Measurements from ENCODE around the gene EMID1.
"Not testable (repeated sequence)": the region's sequence is repeated elsewhere in the genome, so short reads cannot be mapped to it uniquely, and the experiment has no call there.

Gene EMID1

DNA sequence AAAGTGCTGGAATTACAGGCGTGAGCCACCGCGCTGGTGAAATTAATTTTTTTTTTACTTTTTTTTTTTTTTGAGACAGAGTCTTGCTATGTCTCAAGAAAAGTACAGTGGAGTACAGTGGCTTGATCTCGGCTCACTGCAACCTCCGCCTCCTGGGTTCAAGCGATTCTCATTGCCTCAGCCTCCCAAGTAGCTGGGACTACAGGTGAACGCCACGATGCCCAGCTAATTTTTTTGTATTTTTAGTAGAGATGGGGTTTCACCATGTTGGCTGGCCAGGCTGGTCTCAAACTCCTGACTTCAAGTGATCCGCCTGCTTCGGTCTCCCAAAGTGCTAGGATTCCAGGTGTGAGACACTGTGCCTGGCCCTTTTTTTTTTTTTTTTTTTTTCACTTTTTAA lies 42.2 kb downstream of the EMID1 start:
- H3K9me3 ChIP-seq (ENCODE audit: low read length); H3K27ac ChIP-seq (ENCODE audit: low read depth, low read length); H3K9ac ChIP-seq (ENCODE audit: low read length); H3K4me3 ChIP-seq (ENCODE audit: low read depth in 1 of 2, low read length in 2 of 2); H3K27me3 ChIP-seq (ENCODE audit: control insufficient read depth in 1 of 2, insufficient read depth in 2 of 2, low read length in 2 of 2); H3K4me1 ChIP-seq (ENCODE audit: insufficient read depth, low read length); H3K36me3 ChIP-seq (ENCODE audit: insufficient read depth, low read length): not testable (repeated sequence)

DNA sequence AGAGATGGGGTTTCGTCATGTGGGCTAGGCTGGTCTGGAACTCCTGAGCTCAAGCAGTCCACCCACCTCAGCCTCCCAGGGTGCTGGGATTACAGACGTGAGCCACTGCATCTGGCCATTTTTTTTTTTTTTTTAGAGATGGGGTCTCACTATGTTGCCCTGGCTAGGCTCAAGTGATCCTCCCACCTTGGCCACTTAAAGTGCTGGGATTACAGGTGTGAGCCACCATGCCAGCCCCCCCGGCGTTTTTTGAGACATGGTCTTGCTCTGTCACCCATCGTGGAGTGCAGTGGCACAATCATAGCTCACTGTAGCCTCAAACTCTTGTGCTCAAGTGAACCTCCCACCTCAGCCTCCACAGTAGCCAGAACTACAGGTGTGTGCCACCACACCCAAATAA lies 45.6 kb downstream of the EMID1 start:
- no peaks in the 10 kb centered on the region for H3K36me3 ChIP-seq (ENCODE audit: insufficient read depth, low read length)
- no peaks in the 10 kb centered on the region for H3K9me3 ChIP-seq (ENCODE audit: low read length)
- no peaks in the 10 kb centered on the region for H3K27me3 ChIP-seq (ENCODE audit: control insufficient read depth in 1 of 2, insufficient read depth in 2 of 2, low read length in 2 of 2)
- H3K4me1 ChIP-seq (ENCODE audit: insufficient read depth, low read length) = no peaks in the 10 kb centered on the region
- no peak overlapping the region for H3K4me3 ChIP-seq (ENCODE audit: low read depth in 1 of 2, low read length in 2 of 2)
- H3K27ac ChIP-seq (ENCODE audit: low read depth, low read length) = no peak overlapping the region
- H3K9ac ChIP-seq (ENCODE audit: low read length) = no peak overlapping the region

GRCh38 chr22:29251981-29252911 lies 46.5 kb downstream of the EMID1 start:
- H3K36me3 ChIP-seq (ENCODE audit: insufficient read depth, low read length) = no peaks in the 10 kb centered on the region
- H3K27me3 ChIP-seq (ENCODE audit: control insufficient read depth in 1 of 2, insufficient read depth in 2 of 2, low read length in 2 of 2) = no peaks in the 10 kb centered on the region

GRCh38 chr22:29253561-29254285 lies 48.0 kb downstream of the EMID1 start:
- no peak overlapping the region for H3K4me3 ChIP-seq (ENCODE audit: low read depth in 1 of 2, low read length in 2 of 2)
- no peaks in the 10 kb centered on the region for H3K9me3 ChIP-seq (ENCODE audit: low read length)
- H3K27ac ChIP-seq (ENCODE audit: low read depth, low read length) = no peak overlapping the region
- no peaks in the 10 kb centered on the region for H3K4me1 ChIP-seq (ENCODE audit: insufficient read depth, low read length)
- no peaks in the 10 kb centered on the region for H3K27me3 ChIP-seq (ENCODE audit: control insufficient read depth in 1 of 2, insufficient read depth in 2 of 2, low read length in 2 of 2)
- no peaks in the 10 kb centered on the region for H3K36me3 ChIP-seq (ENCODE audit: insufficient read depth, low read length)
- no peak overlapping the region for H3K9ac ChIP-seq (ENCODE audit: low read length)

More at GRCh38 chr22:29251981-29252911, 46.5 kb downstream of the EMID1 start:
- no peak overlapping the region for H3K9ac ChIP-seq (ENCODE audit: low read length)
- H3K4me3 ChIP-seq (ENCODE audit: low read depth in 1 of 2, low read length in 2 of 2) = no peak overlapping the region
- no peaks in the 10 kb centered on the region for H3K4me1 ChIP-seq (ENCODE audit: insufficient read depth, low read length)
- H3K27ac ChIP-seq (ENCODE audit: low read depth, low read length) = no peak overlapping the region
- no peaks in the 10 kb centered on the region for H3K9me3 ChIP-seq (ENCODE audit: low read length)

DNA sequence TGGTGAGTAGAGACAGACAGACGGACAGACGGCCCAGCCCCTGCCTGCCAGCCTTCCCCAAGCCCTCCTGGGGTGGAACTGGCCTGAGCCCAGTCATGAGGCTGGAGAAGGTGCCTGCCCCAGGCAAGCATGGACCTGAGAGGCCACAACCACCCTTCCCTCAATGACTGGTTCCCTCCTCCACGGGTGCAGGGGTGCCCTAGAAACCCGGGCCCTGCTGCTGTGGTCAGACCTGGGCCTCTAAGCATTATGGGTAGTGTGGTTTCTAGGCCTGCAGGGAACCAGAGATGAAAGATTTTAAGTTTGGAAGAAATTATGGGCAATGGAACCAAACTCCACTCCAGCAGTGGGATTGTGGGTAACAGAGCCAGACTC lies 48.6 kb downstream of the EMID1 start:
- Histone ChIP-seq H3K9me3 (ENCODE audit: low read length) (no peaks in the 10 kb centered on the region), H3K4me3 (ENCODE audit: low read depth in 1 of 2, low read length in 2 of 2) (no peak overlapping the region), H3K27ac (ENCODE audit: low read depth, low read length) (no peak overlapping the region), H3K9ac (ENCODE audit: low read length) (no peak overlapping the region), H3K36me3 (ENCODE audit: insufficient read depth, low read length) (peaks cover under 1% of the 10 kb centered on the region), H3K4me1 (ENCODE audit: insufficient read depth, low read length) (no peaks in the 10 kb centered on the region), H3K27me3 (ENCODE audit: control insufficient read depth in 1 of 2, insufficient read depth in 2 of 2, low read length in 2 of 2) (no peaks in the 10 kb centered on the region)

DNA sequence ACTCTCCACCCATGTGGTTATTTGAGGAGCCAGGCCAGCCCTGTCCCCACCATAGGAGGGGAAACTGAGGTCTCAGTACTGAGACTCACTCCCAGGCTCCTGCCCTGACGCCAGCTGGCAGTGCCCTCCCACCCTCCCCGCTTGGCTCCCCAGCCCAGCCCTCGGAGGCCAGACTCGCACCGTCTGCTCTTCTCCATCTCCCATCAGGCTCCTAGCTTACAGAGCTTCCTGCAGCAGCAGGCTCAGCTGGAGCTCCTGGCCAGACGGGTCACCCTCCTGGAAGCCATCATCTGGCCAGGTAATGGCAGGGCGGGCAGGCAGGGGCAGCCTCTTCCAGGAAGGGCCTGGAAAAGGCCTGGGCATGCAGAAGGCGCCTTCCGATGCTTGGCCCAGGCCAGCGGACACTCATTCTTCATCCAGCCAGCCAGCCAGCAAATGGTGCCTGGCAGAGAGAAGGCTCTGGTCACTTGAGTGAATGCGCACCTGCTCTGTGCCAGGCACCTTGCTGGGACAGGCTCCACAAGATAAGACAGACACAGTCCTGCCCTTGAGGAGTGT lies 49.4 kb downstream of the EMID1 start:
- Histone ChIP-seq H3K27me3 (ENCODE audit: control insufficient read depth in 1 of 2, insufficient read depth in 2 of 2, low read length in 2 of 2) (no peaks in the 10 kb centered on the region), H3K4me3 (ENCODE audit: low read depth in 1 of 2, low read length in 2 of 2) (no peak overlapping the region), H3K27ac (ENCODE audit: low read depth, low read length) (no peak overlapping the region), H3K4me1 (ENCODE audit: insufficient read depth, low read length) (no peaks in the 10 kb centered on the region), H3K36me3 (ENCODE audit: insufficient read depth, low read length) (peaks cover 9% of the 10 kb centered on the region), H3K9ac (ENCODE audit: low read length) (no peak overlapping the region), H3K9me3 (ENCODE audit: low read length) (no peaks in the 10 kb centered on the region)

DNA sequence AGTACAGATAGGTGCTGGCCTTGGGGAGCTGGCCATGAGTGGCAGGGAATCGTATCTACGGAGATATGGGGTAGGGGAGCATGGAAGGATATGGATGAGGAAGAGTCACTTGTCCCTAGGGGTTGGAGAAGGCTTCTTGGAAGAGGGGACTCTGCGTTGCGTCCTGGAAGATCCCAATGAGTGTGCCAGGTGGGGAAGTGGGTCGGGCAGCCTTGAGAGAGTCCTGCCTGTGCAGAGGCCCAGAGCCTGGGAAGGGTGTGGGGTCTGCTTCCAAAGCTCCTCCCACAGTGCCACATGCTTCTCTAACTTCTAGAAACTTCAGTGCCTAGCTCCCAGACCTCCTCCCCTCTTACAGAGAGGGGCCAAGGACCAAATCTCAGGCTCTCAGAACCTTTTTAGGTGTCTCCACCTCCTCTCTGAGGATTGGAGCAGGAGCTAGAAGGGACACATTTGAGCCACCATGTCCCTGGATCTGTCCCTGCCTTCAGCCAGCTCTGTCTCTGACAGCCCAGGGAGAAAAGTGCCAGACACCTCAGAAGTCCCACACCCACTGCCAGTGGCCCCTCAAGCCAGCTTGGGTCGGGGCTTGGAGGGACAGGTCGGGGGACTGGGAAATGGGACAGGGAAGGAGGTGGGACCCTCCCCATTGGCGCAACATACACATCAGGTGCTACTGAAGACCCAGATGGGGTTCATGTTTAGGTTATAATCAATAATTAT lies 51.1 kb downstream of the EMID1 start:
- Histone ChIP-seq H3K36me3 (ENCODE audit: insufficient read depth, low read length) (peaks cover 9% of the 10 kb centered on the region), H3K4me3 (ENCODE audit: low read depth in 1 of 2, low read length in 2 of 2) (no peak overlapping the region), H3K4me1 (ENCODE audit: insufficient read depth, low read length) (no peaks in the 10 kb centered on the region), H3K27me3 (ENCODE audit: control insufficient read depth in 1 of 2, insufficient read depth in 2 of 2, low read length in 2 of 2) (no peaks in the 10 kb centered on the region), H3K9me3 (ENCODE audit: low read length) (no peaks in the 10 kb centered on the region), H3K27ac (ENCODE audit: low read depth, low read length) (no peak overlapping the region), H3K9ac (ENCODE audit: low read length) (no peak overlapping the region)

GRCh38 chr22:29257751-29258181 lies 52.1 kb downstream of the EMID1 start:
- Histone ChIP-seq H3K9ac (ENCODE audit: low read length) (no peak overlapping the region), H3K27ac (ENCODE audit: low read depth, low read length) (no peak overlapping the region), H3K36me3 (ENCODE audit: insufficient read depth, low read length) (peaks cover 9% of the 10 kb centered on the region), H3K4me1 (ENCODE audit: insufficient read depth, low read length) (no peaks in the 10 kb centered on the region), H3K4me3 (ENCODE audit: low read depth in 1 of 2, low read length in 2 of 2) (no peak overlapping the region), H3K9me3 (ENCODE audit: low read length) (no peaks in the 10 kb centered on the region), H3K27me3 (ENCODE audit: control insufficient read depth in 1 of 2, insufficient read depth in 2 of 2, low read length in 2 of 2) (no peaks in the 10 kb centered on the region)

DNA sequence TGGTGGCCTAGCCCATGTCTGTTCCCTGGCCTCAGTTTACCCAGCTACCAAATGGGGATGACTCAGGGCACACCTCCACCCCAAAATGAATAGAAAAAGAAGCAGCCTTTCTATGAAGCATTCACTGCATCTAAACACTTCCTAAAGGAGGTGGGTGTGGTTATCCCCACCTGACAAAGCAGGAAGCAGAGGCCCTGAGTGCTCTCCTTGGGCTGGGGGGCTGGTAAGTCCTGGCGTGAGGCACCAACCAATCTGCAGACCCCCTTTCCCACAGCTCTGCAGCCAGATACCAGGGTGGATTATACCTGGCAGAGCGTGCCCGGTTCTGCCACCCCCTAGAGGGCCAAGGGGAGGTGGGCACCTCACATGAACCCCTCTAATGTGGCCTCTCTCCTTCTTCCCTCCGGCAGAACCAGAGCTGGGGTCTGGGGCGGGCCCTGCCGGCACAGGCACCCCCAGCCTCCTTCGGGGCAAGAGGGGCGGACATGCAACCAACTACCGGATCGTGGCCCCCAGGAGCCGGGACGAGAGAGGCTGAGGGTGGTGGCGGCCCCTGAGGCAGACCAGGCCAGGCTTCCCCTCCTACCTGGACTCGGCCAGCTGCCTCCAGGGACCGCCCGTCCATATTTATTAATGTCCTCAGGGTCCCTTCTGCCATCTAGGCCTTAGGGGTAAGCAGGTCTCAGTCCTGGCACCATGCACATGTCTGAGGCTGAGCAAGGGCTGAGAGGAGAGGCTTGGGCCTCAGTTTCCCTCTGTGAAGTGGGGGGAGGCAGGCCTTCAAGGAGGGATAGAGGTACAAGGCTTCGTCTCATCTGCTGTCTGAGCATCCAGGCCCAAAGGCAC lies 52.9 kb downstream of the EMID1 start:
- no peaks in the 10 kb centered on the region for H3K27me3 ChIP-seq (ENCODE audit: control insufficient read depth in 1 of 2, insufficient read depth in 2 of 2, low read length in 2 of 2)
- H3K27ac ChIP-seq (ENCODE audit: low read depth, low read length) = no peak overlapping the region
- H3K4me1 ChIP-seq (ENCODE audit: insufficient read depth, low read length) = no peaks in the 10 kb centered on the region
- no peaks in the 10 kb centered on the region for H3K9me3 ChIP-seq (ENCODE audit: low read length)
- H3K36me3 ChIP-seq (ENCODE audit: insufficient read depth, low read length) = peaks cover 9% of the 10 kb centered on the region
- H3K4me3 ChIP-seq (ENCODE audit: low read depth in 1 of 2, low read length in 2 of 2) = no peak overlapping the region
- no peak overlapping the region for H3K9ac ChIP-seq (ENCODE audit: low read length)

GRCh38 chr22:29259253-29259899 lies 53.7 kb downstream of the EMID1 start:
- Histone ChIP-seq H3K4me3 (ENCODE audit: low read depth in 1 of 2, low read length in 2 of 2) (no peak overlapping the region), H3K9ac (ENCODE audit: low read length) (no peak overlapping the region), H3K9me3 (ENCODE audit: low read length) (no peaks in the 10 kb centered on the region), H3K36me3 (ENCODE audit: insufficient read depth, low read length) (peaks cover 9% of the 10 kb centered on the region), H3K27ac (ENCODE audit: low read depth, low read length) (no peak overlapping the region), H3K27me3 (ENCODE audit: control insufficient read depth in 1 of 2, insufficient read depth in 2 of 2, low read length in 2 of 2) (no peaks in the 10 kb centered on the region), H3K4me1 (ENCODE audit: insufficient read depth, low read length) (no peaks in the 10 kb centered on the region)
